Activated CD8-positive, alpha-beta T cell treated with anti-CD3 and anti-CD28 coated beads for 36 hours (primary cell): ENCODE measurements around the gene FRMPD2. TPM values are rescaled to one million over a fixed set of nuclear protein-coding genes. Genes with fewer than 3 reads are reported as not detected.
"Not testable (repeated sequence)": the region's sequence is repeated elsewhere in the genome, so short reads cannot be mapped to it uniquely, and the experiment has no call there.

Experiments
- ATAC-seq: fragments of 200-7000 bp; cut with Tn5 transposase; one replicate; pipeline ENCODE4 v1.10.0; 2021; ENCODE audit warnings: mild to moderate bottlenecking, moderate library complexity
- CTCF ChIA-PET: fragments of 350-600 bp; sonication (Branson Sonifier 250); formaldehyde crosslinking; loops from one replicate; lab custom pipeline; 2021; ENCODE audit warnings: antibody characterized with exemption; lab: Charles Lee
- POLR2A ChIA-PET: fragments of 350-600 bp; sonication (Branson Sonifier 250); formaldehyde crosslinking; loops from one replicate; lab custom pipeline; 2021; ENCODE audit warnings: antibody characterized with exemption; lab: Charles Lee
- DNase-seq: peaks from one replicate; pipeline ENCODE4 v3.0.0-alpha.2; 2020
- H3K27ac Mint-ChIP-seq: one replicate; pipeline ENCODE4 v1.8.0; 2021; ENCODE audit warnings: mild to moderate bottlenecking, mixed read lengths
- H3K27me3 Mint-ChIP-seq: one replicate; pipeline ENCODE4 v1.8.0; 2021; ENCODE audit warnings: mixed read lengths
- H3K36me3 Mint-ChIP-seq: one replicate; pipeline ENCODE4 v1.8.0; 2021; ENCODE audit warnings: low read depth, mixed read lengths
- H3K4me1 Mint-ChIP-seq: one replicate; pipeline ENCODE4 v1.8.0; 2021; ENCODE audit warnings: low read depth, mixed read lengths
- H3K4me3 Mint-ChIP-seq: one replicate; pipeline ENCODE4 v1.8.0; 2021; ENCODE audit warnings: mild to moderate bottlenecking, moderate library complexity, mixed read lengths
- H3K9me3 Mint-ChIP-seq: one replicate; pipeline ENCODE4 v1.8.0; 2021; ENCODE audit warnings: mixed read lengths
- CTCF ChIP-seq: fragments of 200-600 bp; IDR thresholded peaks from one replicate; pipeline ENCODE4 v1.8.0; 2022; ENCODE audit warnings: antibody characterized with exemption, mild to moderate bottlenecking
- intact Hi-C: fragments of 100-400 bp; cut with micrococcal nuclease; formaldehyde crosslinking; loops from one replicate; pipeline ENCODE4 v1.10.0; 2022
- total RNA-seq, 2 experiments: library from RNA; stranded (reverse); gene quantifications; one replicate each; pipeline ENCODE4 v1.2.3, GENCODE V29; 2021

The FRMPD2 gene
- total RNA-seq, 2 experiments from 2014 or later, result not detected

GRCh38 chr10:48245977-48246376 is 28.5 kb downstream of the FRMPD2 start:
- no peaks in the 10 kb centered on the region for H3K4me1 Mint-ChIP-seq
- ATAC-seq (no peak), DNase-seq (no peak)
- H3K36me3 Mint-ChIP-seq, result no peaks in the 10 kb centered on the region
- intact Hi-C loops, result no loop called here
- ChIA-PET POLR2A (no interaction called here), CTCF (no interaction called here)
- no peak overlapping the region for H3K4me3 Mint-ChIP-seq
- H3K27me3 Mint-ChIP-seq, result no peaks in the 10 kb centered on the region
- no peak for TF ChIP-seq CTCF
- no peaks in the 10 kb centered on the region for H3K9me3 Mint-ChIP-seq
- no peak overlapping the region for H3K27ac Mint-ChIP-seq

- ATAC-seq, H3K27ac Mint-ChIP-seq, H3K4me3 Mint-ChIP-seq, intact Hi-C loops, H3K27me3 Mint-ChIP-seq, DNase-seq, H3K4me1 Mint-ChIP-seq, CTCF ChIA-PET, H3K9me3 Mint-ChIP-seq, H3K36me3 Mint-ChIP-seq: not testable (repeated sequence)
- POLR2A ChIA-PET, result interaction anchor here (0.6 kb wide), 1 partner anchor 16 kb away, joined by 3 read pairs; no protein-coding TSS in a partner anchor
Observed at GRCh38 chr10:48243921-48244320, 30.6 kb downstream of the FRMPD2 start.

- TF ChIP-seq CTCF, result no peak
- H3K9me3 Mint-ChIP-seq, result no peaks in the 10 kb centered on the region
- intact Hi-C loops, result no loop called here
Observed at GRCh38 chr10:48243487-48243886, 31.0 kb downstream of the FRMPD2 start.

GRCh38 chr10:48242171-48242904 is 32.2 kb downstream of the FRMPD2 start:
- intact Hi-C loops, result no loop called here
- H3K27ac Mint-ChIP-seq, result no peak overlapping the region
- no peaks in the 10 kb centered on the region for H3K27me3 Mint-ChIP-seq
- POLR2A ChIA-PET, result no interaction called here
- no peak overlapping the region for H3K4me3 Mint-ChIP-seq
- DNase-seq, result no peak
- no peaks in the 10 kb centered on the region for H3K4me1 Mint-ChIP-seq
- no peak for TF ChIP-seq CTCF
- ATAC-seq, result no peak
- no peaks in the 10 kb centered on the region for H3K9me3 Mint-ChIP-seq
- CTCF ChIA-PET, result no interaction called here
- H3K36me3 Mint-ChIP-seq, result no peaks in the 10 kb centered on the region

More at GRCh38 chr10:48243487-48243886, 31.0 kb downstream of the FRMPD2 start:
- Mint-ChIP-seq H3K4me3 (no peak overlapping the region), H3K27ac (no peak overlapping the region), H3K27me3 (no peaks in the 10 kb centered on the region), H3K36me3 (no peaks in the 10 kb centered on the region), H3K4me1 (no peaks in the 10 kb centered on the region)
- POLR2A ChIA-PET, result no interaction called here
- no peak for DNase-seq
- CTCF ChIA-PET, result no interaction called here
- ATAC-seq, result no peak

- intact Hi-C loops, result no loop called here
- Mint-ChIP-seq H3K36me3 (no peaks in the 10 kb centered on the region), H3K4me1 (no peaks in the 10 kb centered on the region), H3K27me3 (no peaks in the 10 kb centered on the region), H3K27ac (no peak overlapping the region), H3K4me3 (no peak overlapping the region), H3K9me3 (no peaks in the 10 kb centered on the region)
- CTCF ChIA-PET, result no interaction called here
- no peak for DNase-seq
- no peak for TF ChIP-seq CTCF
- POLR2A ChIA-PET, result no interaction called here
- ATAC-seq, result no peak
Observed at GRCh38 chr10:48241332-48241731, 33.2 kb downstream of the FRMPD2 start.
